ENCODE measurements around the gene FLT3LG.
"Not testable (repeated sequence)": the region's sequence is repeated elsewhere in the genome, so short reads cannot be mapped to it uniquely, and the experiment has no call there.

Gene FLT3LG

GRCh38 chr19:49443366-49444099 is 30.5 kb upstream of the FLT3LG start:
- peak; percentile 74 for TF ChIP-seq CTCF (IDR thresholded peaks at IDR 0.05; ENCODE audit: low read depth, low read length, missing control alignments)
- peak; percentile 91 for DNase-seq (ENCODE audit: low read depth)
- in situ Hi-C loops (cut with HindIII; ENCODE audit: low sequenced_read_pairs) = no loop called here
- H3K4me3 ChIP-seq (ENCODE audit: low read depth, low read length) = peak overlapping the region; percentile 57

GRCh38 chr19:49444100-49444700 is 29.8 kb upstream of the FLT3LG start:
- H3K4me3 ChIP-seq (ENCODE audit: low read depth, low read length); DNase-seq (ENCODE audit: low read depth); in situ Hi-C loops (cut with HindIII; ENCODE audit: low sequenced_read_pairs): not testable (repeated sequence)

GRCh38 chr19:49445997-49446396 is 28.0 kb upstream of the FLT3LG start:
- TF ChIP-seq CTCF (IDR thresholded peaks at IDR 0.05; ENCODE audit: low read depth, low read length, missing control alignments) = no peak
- no peak overlapping the region for H3K4me3 ChIP-seq (ENCODE audit: low read depth, low read length)
- DNase-seq (ENCODE audit: low read depth) = no peak
- in situ Hi-C loops (cut with HindIII; ENCODE audit: low sequenced_read_pairs) = no loop called here

- no peak overlapping the region for H3K4me3 ChIP-seq (ENCODE audit: low read depth, low read length)
- in situ Hi-C loops (cut with HindIII; ENCODE audit: low sequenced_read_pairs) = no loop called here
- no peak for TF ChIP-seq CTCF (IDR thresholded peaks at IDR 0.05; ENCODE audit: low read depth, low read length, missing control alignments)
- DNase-seq (ENCODE audit: low read depth) = no peak
These were observed 26.3 kb upstream of the FLT3LG start for GRCh38 chr19:49447485-49448431.

GRCh38 chr19:49448432-49448786 is 25.6 kb upstream of the FLT3LG start:
- TF ChIP-seq CTCF (IDR thresholded peaks at IDR 0.05; ENCODE audit: low read depth, low read length, missing control alignments) = no peak
- in situ Hi-C loops (cut with HindIII; ENCODE audit: low sequenced_read_pairs) = no loop called here
- H3K4me3 ChIP-seq (ENCODE audit: low read depth, low read length) = no peak overlapping the region
- no peak for DNase-seq (ENCODE audit: low read depth)

GRCh38 chr19:49450405-49450804 is 23.6 kb upstream of the FLT3LG start:
- in situ Hi-C loops (cut with HindIII; ENCODE audit: low sequenced_read_pairs) = no loop called here
- no peak for TF ChIP-seq CTCF (IDR thresholded peaks at IDR 0.05; ENCODE audit: low read depth, low read length, missing control alignments)
- DNase-seq (ENCODE audit: low read depth) = no peak
- peak overlapping the region; percentile 81 for H3K4me3 ChIP-seq (ENCODE audit: low read depth, low read length)
